ENCODE data around the gene EXD3. TPM values are rescaled to one million over a fixed set of nuclear protein-coding genes. Genes with fewer than 3 reads are reported as not detected.
"Not testable (repeated sequence)": the region's sequence is repeated elsewhere in the genome, so short reads cannot be mapped to it uniquely, and the experiment has no call there.

The EXD3 gene
- total and polyA plus RNA-seq, 2 donors, result 7.5 to 12.0 TPM

- H3K36me3 ChIP-seq (ENCODE audit: insufficient read depth), result no peaks in the 10 kb centered on the region
- H3K27ac ChIP-seq (ENCODE audit: low read depth), result no peak overlapping the region
- no peaks in the 10 kb centered on the region for H3K4me1 ChIP-seq (ENCODE audit: insufficient read depth)
- no peak for DNase-seq (ENCODE audit: extremely low spot score)
- WGBS, result 94% methylated on average over 2 of the region's 2 CpGs
- no peak overlapping the region for H3K4me3 ChIP-seq (ENCODE audit: low read depth, low read length)
Observed at GRCh38 chr9:137336735-137337134, 86.2 kb downstream of the EXD3 start.

- no peak for DNase-seq (ENCODE audit: extremely low spot score)
- H3K27ac ChIP-seq (ENCODE audit: low read depth), result no peak overlapping the region
- WGBS, result 74% methylated on average over 21 of the region's 21 CpGs
- no peak overlapping the region for H3K4me3 ChIP-seq (ENCODE audit: low read depth, low read length)
- H3K4me1 ChIP-seq (ENCODE audit: insufficient read depth), result no peaks in the 10 kb centered on the region
- no peaks in the 10 kb centered on the region for H3K36me3 ChIP-seq (ENCODE audit: insufficient read depth)
Observed at GRCh38 chr9:137333016-137333671, 89.8 kb downstream of the EXD3 start.

- Histone ChIP-seq H3K36me3 (ENCODE audit: insufficient read depth) (no peaks in the 10 kb centered on the region), H3K27ac (ENCODE audit: low read depth) (no peak overlapping the region), H3K4me1 (ENCODE audit: insufficient read depth) (no peaks in the 10 kb centered on the region), H3K4me3 (ENCODE audit: low read depth, low read length) (no peak overlapping the region)
- no peak for DNase-seq (ENCODE audit: extremely low spot score)
- WGBS, result 95% methylated on average over 9 of the region's 9 CpGs
Observed at GRCh38 chr9:137331929-137332328, 91.0 kb downstream of the EXD3 start.

GRCh38 chr9:137330689-137331088 is 92.3 kb downstream of the EXD3 start:
- 87% methylated on average over 6 of the region's 6 CpGs for WGBS
- Histone ChIP-seq H3K27ac (ENCODE audit: low read depth) (no peak overlapping the region), H3K36me3 (ENCODE audit: insufficient read depth) (no peaks in the 10 kb centered on the region), H3K4me3 (ENCODE audit: low read depth, low read length) (no peak overlapping the region), H3K4me1 (ENCODE audit: insufficient read depth) (no peaks in the 10 kb centered on the region)
- no peak for DNase-seq (ENCODE audit: extremely low spot score)

GRCh38 chr9:137329590-137329989 is 93.4 kb downstream of the EXD3 start:
- 65% methylated on average over 23 of the region's 26 CpGs for WGBS
- not testable (repeated sequence) for H3K36me3 ChIP-seq (ENCODE audit: insufficient read depth); H3K27ac ChIP-seq (ENCODE audit: low read depth); DNase-seq (ENCODE audit: extremely low spot score); H3K4me1 ChIP-seq (ENCODE audit: insufficient read depth); H3K4me3 ChIP-seq (ENCODE audit: low read depth, low read length)

GRCh38 chr9:137327641-137328550 is 95.1 kb downstream of the EXD3 start:
- not testable (repeated sequence) for H3K27ac ChIP-seq (ENCODE audit: low read depth); H3K36me3 ChIP-seq (ENCODE audit: insufficient read depth); H3K4me1 ChIP-seq (ENCODE audit: insufficient read depth); DNase-seq (ENCODE audit: extremely low spot score); H3K4me3 ChIP-seq (ENCODE audit: low read depth, low read length)
- 82% methylated on average over 8 of the region's 8 CpGs for WGBS

- no peak for DNase-seq (ENCODE audit: extremely low spot score)
- Histone ChIP-seq H3K4me3 (ENCODE audit: low read depth, low read length) (no peak overlapping the region), H3K36me3 (ENCODE audit: insufficient read depth) (no peaks in the 10 kb centered on the region), H3K27ac (ENCODE audit: low read depth) (no peak overlapping the region), H3K4me1 (ENCODE audit: insufficient read depth) (no peaks in the 10 kb centered on the region)
- 80% methylated on average over 19 of the region's 19 CpGs for WGBS
Observed at GRCh38 chr9:137326445-137327065, 96.4 kb downstream of the EXD3 start.

- no peaks in the 10 kb centered on the region for H3K4me1 ChIP-seq (ENCODE audit: insufficient read depth)
- H3K27ac ChIP-seq (ENCODE audit: low read depth), result no peak overlapping the region
- H3K36me3 ChIP-seq (ENCODE audit: insufficient read depth), result no peaks in the 10 kb centered on the region
- no peak for DNase-seq (ENCODE audit: extremely low spot score)
- 94% methylated on average over 12 of the region's 12 CpGs for WGBS
- H3K4me3 ChIP-seq (ENCODE audit: low read depth, low read length), result no peak overlapping the region
Observed at GRCh38 chr9:137325799-137326198, 97.2 kb downstream of the EXD3 start.

GRCh38 chr9:137325124-137325523 is 97.8 kb downstream of the EXD3 start:
- Histone ChIP-seq H3K27ac (ENCODE audit: low read depth) (no peak overlapping the region), H3K36me3 (ENCODE audit: insufficient read depth) (no peaks in the 10 kb centered on the region), H3K4me3 (ENCODE audit: low read depth, low read length) (no peak overlapping the region), H3K4me1 (ENCODE audit: insufficient read depth) (no peaks in the 10 kb centered on the region)
- 94% methylated on average over 10 of the region's 10 CpGs for WGBS
- no peak for DNase-seq (ENCODE audit: extremely low spot score)

- 94% methylated on average over 37 of the region's 37 CpGs for WGBS
Observed at GRCh38 chr9:137323531-137324331, 99.2 kb downstream of the EXD3 start.

GRCh38 chr9:137321726-137322361 is 101.1 kb downstream of the EXD3 start:
- Histone ChIP-seq H3K36me3 (ENCODE audit: insufficient read depth) (no peaks in the 10 kb centered on the region), H3K4me1 (ENCODE audit: insufficient read depth) (no peaks in the 10 kb centered on the region), H3K27ac (ENCODE audit: low read depth) (no peak overlapping the region), H3K4me3 (ENCODE audit: low read depth, low read length) (no peak overlapping the region)
- DNase-seq (ENCODE audit: extremely low spot score), result no peak
- WGBS, result 93% methylated on average over 22 of the region's 22 CpGs

More at GRCh38 chr9:137323531-137324331, 99.2 kb downstream of the EXD3 start:
- H3K27ac ChIP-seq (ENCODE audit: low read depth), result no peak overlapping the region
- no peaks in the 10 kb centered on the region for H3K36me3 ChIP-seq (ENCODE audit: insufficient read depth)
- H3K4me1 ChIP-seq (ENCODE audit: insufficient read depth), result no peaks in the 10 kb centered on the region
- no peak overlapping the region for H3K4me3 ChIP-seq (ENCODE audit: low read depth, low read length)
- DNase-seq (ENCODE audit: extremely low spot score), result no peak

GRCh38 chr9:137320555-137321384 is 102.2 kb downstream of the EXD3 start:
- Histone ChIP-seq H3K36me3 (ENCODE audit: insufficient read depth) (no peaks in the 10 kb centered on the region), H3K4me1 (ENCODE audit: insufficient read depth) (no peaks in the 10 kb centered on the region), H3K4me3 (ENCODE audit: low read depth, low read length) (no peak overlapping the region), H3K27ac (ENCODE audit: low read depth) (no peak overlapping the region)
- WGBS, result 65% methylated on average over 24 of the region's 24 CpGs
- no peak for DNase-seq (ENCODE audit: extremely low spot score)

All from urinary bladder (tissue), 4 donors.